ENCODE results near the gene C1orf216.
"Not testable (repeated sequence)": the region's sequence is repeated elsewhere in the genome, so short reads cannot be mapped to it uniquely, and the experiment has no call there.

The C1orf216 gene

GRCh38 chr1:35706846-35707600 lies 11.7 kb downstream of the C1orf216 start:
- no peak for DNase-seq (ENCODE audit: low read depth in 2 of 2)

GRCh38 chr1:35702508-35702907 lies 16.2 kb downstream of the C1orf216 start:
- DNase-seq (ENCODE audit: low read depth in 2 of 2) = no peak

GRCh38 chr1:35699152-35699551 lies 19.5 kb downstream of the C1orf216 start:
- DNase-seq (ENCODE audit: low read depth in 2 of 2) = not testable (repeated sequence)

GRCh38 chr1:35692317-35692716 lies 26.4 kb downstream of the C1orf216 start:
- no peak for DNase-seq (ENCODE audit: low read depth in 2 of 2)

GRCh38 chr1:35691571-35692220 lies 27.0 kb downstream of the C1orf216 start:
- DNase-seq (ENCODE audit: low read depth in 2 of 2) = no peak

- DNase-seq (ENCODE audit: low read depth in 2 of 2) = no peak
Observed at GRCh38 chr1:35691080-35691479, 27.6 kb downstream of the C1orf216 start.

GRCh38 chr1:35690103-35690502 lies 28.6 kb downstream of the C1orf216 start:
- DNase-seq (ENCODE audit: low read depth in 2 of 2) = not testable (repeated sequence)

GRCh38 chr1:35688161-35688560 lies 30.5 kb downstream of the C1orf216 start:
- DNase-seq (ENCODE audit: low read depth in 2 of 2) = no peak

GRCh38 chr1:35683012-35683411 lies 35.7 kb downstream of the C1orf216 start:
- DNase-seq (ENCODE audit: low read depth in 2 of 2) = no peak

- DNase-seq (ENCODE audit: low read depth in 2 of 2) = no peak
Observed at GRCh38 chr1:35680271-35680670, 38.4 kb downstream of the C1orf216 start.

- no peak for DNase-seq (ENCODE audit: low read depth in 2 of 2)
Observed at GRCh38 chr1:35675773-35676172, 42.9 kb downstream of the C1orf216 start.

GRCh38 chr1:35674111-35674510 lies 44.6 kb downstream of the C1orf216 start:
- DNase-seq (ENCODE audit: low read depth in 2 of 2) = no peak

GRCh38 chr1:35672116-35672515 lies 46.6 kb downstream of the C1orf216 start:
- no peak for DNase-seq (ENCODE audit: low read depth in 2 of 2)

- no peak for DNase-seq (ENCODE audit: low read depth in 2 of 2)
Observed at GRCh38 chr1:35668506-35668905, 50.2 kb downstream of the C1orf216 start.

- no peak for DNase-seq (ENCODE audit: low read depth in 2 of 2)
Observed at GRCh38 chr1:35666916-35667315, 51.8 kb downstream of the C1orf216 start.

GRCh38 chr1:35666216-35666615 lies 52.5 kb downstream of the C1orf216 start:
- DNase-seq (ENCODE audit: low read depth in 2 of 2) = no peak
